ENCODE data around the gene EBPL. TPM values are rescaled to one million over a fixed set of nuclear protein-coding genes. Genes with fewer than 3 reads are reported as not detected.

Gene EBPL
- polyA plus RNA-seq, 3 donors, result 10.2 to 29.4 (median 27.3) TPM

- Histone ChIP-seq H3K27ac (ENCODE audit: low read depth in 1 of 2, low read length in 2 of 2) (peak overlapping the region; percentile 22 to 80), H3K27me3 (ENCODE audit: control insufficient read depth in 2 of 2, insufficient read depth in 2 of 2, low read length in 2 of 2) (no peaks in the 10 kb centered on the region), H2AFZ (ENCODE audit: insufficient read depth, low read depth, low read length, poor library complexity, severe bottlenecking) (peak overlapping the region; percentile 40), H3K9me3 (replicated peaks in 1 of 2; ENCODE audit: control insufficient read depth in 1 of 2, insufficient read depth in 1 of 2, low read length in 2 of 2) (no peaks in the 10 kb centered on the region), H3K79me2 (ENCODE audit: insufficient read depth, low read length) (peaks cover 72% of the 10 kb centered on the region), H4K20me1 (ENCODE audit: insufficient read depth, low read length) (peaks cover 30% of the 10 kb centered on the region), H3K4me3 (replicated peaks in 1 of 3; ENCODE audit: low read depth in 2 of 3, low read length in 3 of 3) (peak overlapping the region; percentile 44 to 91 (median 67)), H3K4me1 (ENCODE audit: control insufficient read depth in 1 of 2, insufficient read depth in 2 of 2, low read length in 2 of 2) (peaks cover 70 to 76% of the 10 kb centered on the region in 2 donors), H3K36me3 (replicated peaks in 1 of 2; ENCODE audit: control insufficient read depth in 1 of 2, insufficient read depth in 2 of 2, low read length in 2 of 2) (peaks cover 4 to 22% of the 10 kb centered on the region in 2 donors), H3K9ac (ENCODE audit: insufficient read depth, low read length, poor library complexity, severe bottlenecking) (peak overlapping the region; percentile 30), H3K4me2 (replicated peaks; ENCODE audit: extremely low read depth, low read length, poor library complexity, severe bottlenecking) (peak overlapping the region; percentile 69)
- Mint-ChIP-seq H3K27ac (peak overlapping the region; percentile 72 to 87 (median 79)), H3K36me3 (peaks cover 30 to 57% of the 10 kb centered on the region in 2 donors), H3K27me3 (ENCODE audit: low read depth in 3 of 3) (no peaks in the 10 kb centered on the region), H3K9me3 (no peaks in the 10 kb centered on the region), H3K4me1 (peaks cover 77% of the 10 kb centered on the region), H3K4me3 (peak overlapping the region; percentile 68 to 83)
- peak; percentile 59 to 69 (median 64) for DNase-seq
- intact Hi-C loops (cut with micrococcal nuclease), result no loop called here
- WGBS (ENCODE audit: insufficient coverage), result 43% methylated on average over 6 of the region's 10 CpGs
- TF ChIP-seq, protein P1, sequence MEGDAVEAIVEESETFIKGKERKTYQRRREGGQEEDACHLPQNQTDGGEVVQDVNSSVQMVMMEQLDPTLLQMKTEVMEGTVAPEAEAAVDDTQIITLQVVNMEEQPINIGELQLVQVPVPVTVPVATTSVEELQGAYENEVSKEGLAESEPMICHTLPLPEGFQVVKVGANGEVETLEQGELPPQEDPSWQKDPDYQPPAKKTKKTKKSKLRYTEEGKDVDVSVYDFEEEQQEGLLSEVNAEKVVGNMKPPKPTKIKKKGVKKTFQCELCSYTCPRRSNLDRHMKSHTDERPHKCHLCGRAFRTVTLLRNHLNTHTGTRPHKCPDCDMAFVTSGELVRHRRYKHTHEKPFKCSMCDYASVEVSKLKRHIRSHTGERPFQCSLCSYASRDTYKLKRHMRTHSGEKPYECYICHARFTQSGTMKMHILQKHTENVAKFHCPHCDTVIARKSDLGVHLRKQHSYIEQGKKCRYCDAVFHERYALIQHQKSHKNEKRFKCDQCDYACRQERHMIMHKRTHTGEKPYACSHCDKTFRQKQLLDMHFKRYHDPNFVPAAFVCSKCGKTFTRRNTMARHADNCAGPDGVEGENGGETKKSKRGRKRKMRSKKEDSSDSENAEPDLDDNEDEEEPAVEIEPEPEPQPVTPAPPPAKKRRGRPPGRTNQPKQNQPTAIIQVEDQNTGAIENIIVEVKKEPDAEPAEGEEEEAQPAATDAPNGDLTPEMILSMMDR (IDR thresholded peaks at IDR 0.05), result no peak
Observed at GRCh38 chr13:49635599-49636433, 55.5 kb downstream of the EBPL start.

DNA sequence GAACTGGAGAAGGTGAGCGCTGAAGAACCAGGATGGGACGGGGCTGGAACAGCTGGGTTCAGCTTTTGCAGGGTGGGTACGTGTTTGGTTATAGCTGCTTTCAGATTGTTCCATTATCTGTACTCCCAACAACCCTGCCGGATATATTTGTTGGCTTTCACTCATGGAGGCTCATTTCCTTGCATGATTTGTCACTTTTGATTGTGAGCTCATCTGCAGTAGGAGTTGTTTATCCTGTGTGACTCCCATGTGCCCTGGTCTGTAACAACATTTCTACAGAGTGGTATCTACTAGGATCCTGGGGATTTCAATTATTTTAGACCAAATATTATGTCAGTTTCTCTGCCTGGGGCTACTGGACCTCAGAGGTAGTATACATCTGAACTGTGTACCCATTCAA is 57.6 kb downstream of the EBPL start:
- peaks cover 81% of the 10 kb centered on the region for H3K4me1 Mint-ChIP-seq
- Histone ChIP-seq H3K4me3 (replicated peaks in 1 of 3; ENCODE audit: low read depth in 2 of 3, low read length in 3 of 3) (no peak overlapping the region), H3K79me2 (ENCODE audit: insufficient read depth, low read length) (peaks cover 81% of the 10 kb centered on the region), H3K36me3 (replicated peaks in 1 of 2; ENCODE audit: control insufficient read depth in 1 of 2, insufficient read depth in 2 of 2, low read length in 2 of 2) (peaks cover 5 to 30% of the 10 kb centered on the region in 2 donors), H3K4me1 (ENCODE audit: control insufficient read depth in 1 of 2, insufficient read depth in 2 of 2, low read length in 2 of 2) (peaks cover 76 to 81% of the 10 kb centered on the region in 2 donors), H3K27me3 (ENCODE audit: control insufficient read depth in 2 of 2, insufficient read depth in 2 of 2, low read length in 2 of 2) (no peaks in the 10 kb centered on the region), H3K4me2 (replicated peaks; ENCODE audit: extremely low read depth, low read length, poor library complexity, severe bottlenecking) (no peak overlapping the region), H3K9ac (ENCODE audit: insufficient read depth, low read length, poor library complexity, severe bottlenecking) (no peak overlapping the region), H3K9me3 (replicated peaks in 1 of 2; ENCODE audit: control insufficient read depth in 1 of 2, insufficient read depth in 1 of 2, low read length in 2 of 2) (no peaks in the 10 kb centered on the region), H2AFZ (ENCODE audit: insufficient read depth, low read depth, low read length, poor library complexity, severe bottlenecking) (no peak overlapping the region), H4K20me1 (ENCODE audit: insufficient read depth, low read length) (peaks cover 36% of the 10 kb centered on the region), H3K27ac (ENCODE audit: low read depth in 1 of 2, low read length in 2 of 2) (peak overlapping the region in 1 of 2 donors; percentile 38)
- 100% methylated on average over 1 of the region's 4 CpGs for WGBS (ENCODE audit: insufficient coverage)
- peaks cover 37 to 55% of the 10 kb centered on the region in 2 donors for H3K36me3 Mint-ChIP-seq
- TF ChIP-seq, protein P1 (IDR thresholded peaks at IDR 0.05), result no peak
- H3K9me3 Mint-ChIP-seq, result no peaks in the 10 kb centered on the region
- DNase-seq, result no peak
- no peak overlapping the region for H3K4me3 Mint-ChIP-seq
- peak overlapping the region in 5 of 7 donors; percentile 50 to 83 (median 80) for H3K27ac Mint-ChIP-seq
- H3K27me3 Mint-ChIP-seq (ENCODE audit: low read depth in 3 of 3), result no peaks in the 10 kb centered on the region
- intact Hi-C loops (cut with micrococcal nuclease), result no loop called here

Data from CD14-positive monocyte (primary cell).